Renal cortical epithelial cell (primary cell): Measurements from ENCODE around the gene EFHC1. TPM values are rescaled to one million over a fixed set of nuclear protein-coding genes. Genes with fewer than 3 reads are reported as not detected.

ENCODE experiments used
- DNase-seq: peaks from one replicate; pipeline ENCODE4 v3.0.0-alpha.2; 2011; ENCODE audit warnings: low read depth
- total RNA-seq: library from RNA; depleted of rRNA; stranded (reverse); fragments of >200 nt; gene quantifications from 2 replicates; pipeline ENCODE4 v1.2.3, GENCODE V29; 2014

The EFHC1 gene
- total RNA-seq, 1 donor from 2014 or later: 50.2 TPM

DNA sequence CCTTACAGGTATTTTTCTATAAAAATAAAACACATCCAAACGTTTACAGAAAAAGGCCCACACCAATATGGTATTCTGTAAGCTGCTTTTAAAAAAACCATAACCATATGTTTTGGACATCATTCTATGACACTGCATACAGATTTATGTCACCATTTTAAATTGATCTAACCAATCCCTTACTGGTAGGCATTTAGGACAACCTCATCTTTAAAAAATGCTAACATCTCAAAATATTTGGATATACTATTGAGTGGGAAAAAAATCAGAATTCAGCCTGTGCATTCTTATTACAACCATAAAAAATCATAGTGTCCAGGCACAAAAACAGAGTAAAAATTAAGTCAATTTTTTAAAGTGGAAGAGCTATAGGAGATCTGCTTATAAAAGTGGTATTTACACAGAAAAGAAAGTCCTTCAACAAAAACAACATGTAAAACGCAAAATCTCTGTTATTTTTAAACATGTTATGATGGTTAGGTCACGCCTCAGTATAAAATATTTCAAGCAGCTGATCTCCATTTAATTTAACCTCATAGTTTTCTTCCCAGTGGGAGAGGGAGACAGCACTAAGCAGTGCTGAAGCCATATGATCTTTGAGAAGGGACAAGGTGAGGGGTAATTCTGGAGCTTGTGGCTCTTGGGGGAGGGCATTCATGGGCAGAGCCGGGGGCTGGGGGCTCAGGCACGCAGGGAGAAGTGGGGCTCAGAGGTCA, 135.5 kb downstream of the EFHC1 start:
- DNase-seq: no peak

- no peak for DNase-seq
These were observed 137.5 kb downstream of the EFHC1 start for GRCh38 chr6:52557389-52558265.

GRCh38 chr6:52558266-52559000, 138.3 kb downstream of the EFHC1 start:
- peak; percentile 58 for DNase-seq

- DNase-seq: no peak
These were observed 140.3 kb downstream of the EFHC1 start for GRCh38 chr6:52560462-52560861.

DNA sequence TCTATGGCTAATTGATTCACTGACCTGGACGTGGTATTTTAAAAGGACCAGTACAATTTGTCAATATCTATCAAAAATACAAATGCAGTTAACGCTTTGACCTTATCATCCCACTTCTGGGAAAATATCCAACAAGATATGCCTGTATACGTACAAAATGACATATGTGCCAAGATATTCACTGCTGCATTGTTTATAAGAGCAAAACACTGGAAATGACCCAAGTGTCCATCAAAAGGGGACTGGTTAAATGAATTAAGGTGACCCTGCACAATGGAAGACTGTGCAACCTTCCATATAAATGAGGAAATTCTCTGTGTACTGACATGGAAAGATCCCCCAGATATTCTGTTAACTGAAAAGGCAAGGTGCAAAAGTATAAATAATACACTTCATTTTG, 142.8 kb downstream of the EFHC1 start:
- DNase-seq: no peak

DNA sequence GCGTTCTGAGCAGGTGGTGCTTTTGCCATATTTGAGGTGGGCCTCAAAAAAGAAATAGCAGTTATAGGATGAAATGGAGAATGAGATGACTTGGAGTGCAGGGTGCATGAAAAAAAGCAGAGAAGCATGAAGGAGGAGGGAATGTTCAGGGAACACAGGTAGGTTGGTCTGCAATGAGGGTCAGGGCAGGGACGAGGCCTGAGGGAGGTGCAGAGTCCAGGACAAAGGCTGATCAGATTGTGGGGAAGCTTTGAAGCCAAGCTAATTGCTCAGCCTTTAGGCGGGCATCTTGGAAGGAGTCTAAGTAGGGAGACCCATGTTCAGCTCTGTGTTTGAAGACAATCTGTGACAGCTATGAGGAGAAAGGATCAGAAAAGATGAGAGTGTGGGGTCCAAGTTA, 144.7 kb downstream of the EFHC1 start:
- DNase-seq: no peak

GRCh38 chr6:52566201-52566600, 146.1 kb downstream of the EFHC1 start:
- no peak for DNase-seq

DNA sequence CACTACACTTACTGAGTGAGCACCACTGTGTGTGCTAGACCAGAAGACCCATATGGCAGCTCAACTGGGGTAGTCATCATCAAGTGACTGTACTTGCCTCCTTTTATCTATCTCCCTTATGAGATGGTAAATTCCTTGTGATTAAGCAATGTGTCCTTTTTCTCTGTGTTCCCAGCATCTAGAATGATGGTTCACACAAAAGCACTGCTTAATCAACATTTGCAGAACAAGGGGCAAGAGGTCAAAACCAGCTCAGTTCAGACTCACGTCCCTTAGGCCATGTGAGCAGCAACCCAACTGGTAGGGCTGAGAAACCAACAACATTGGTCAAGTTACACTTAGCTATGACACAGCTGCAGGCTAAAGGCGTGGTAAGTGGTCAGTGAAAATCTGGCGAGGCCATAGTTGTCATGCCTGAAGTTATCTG, 146.7 kb downstream of the EFHC1 start:
- peak; percentile 98 for DNase-seq

GRCh38 chr6:52568320-52568719, 148.2 kb downstream of the EFHC1 start:
- no peak for DNase-seq

DNA sequence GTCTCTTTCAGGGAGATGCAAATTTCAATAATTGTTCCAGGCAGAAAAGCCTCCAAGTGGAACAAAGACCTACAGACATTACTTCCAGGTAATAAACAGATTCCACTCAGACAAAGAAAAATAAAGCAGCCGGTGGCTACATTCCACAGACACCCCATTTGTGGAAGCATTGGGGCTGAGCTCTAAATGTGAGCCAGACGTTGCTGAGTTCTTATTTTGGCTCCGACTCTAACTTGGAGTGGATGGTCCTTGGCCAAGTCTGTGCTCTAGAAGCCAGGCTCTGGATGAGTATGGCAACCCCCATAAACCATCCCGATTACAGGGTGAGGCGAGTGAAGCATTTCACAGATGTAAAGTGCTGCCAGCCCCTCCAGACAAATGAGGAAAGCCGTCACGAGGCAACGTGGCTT, 150.2 kb downstream of the EFHC1 start:
- peak; percentile 54 for DNase-seq

DNA sequence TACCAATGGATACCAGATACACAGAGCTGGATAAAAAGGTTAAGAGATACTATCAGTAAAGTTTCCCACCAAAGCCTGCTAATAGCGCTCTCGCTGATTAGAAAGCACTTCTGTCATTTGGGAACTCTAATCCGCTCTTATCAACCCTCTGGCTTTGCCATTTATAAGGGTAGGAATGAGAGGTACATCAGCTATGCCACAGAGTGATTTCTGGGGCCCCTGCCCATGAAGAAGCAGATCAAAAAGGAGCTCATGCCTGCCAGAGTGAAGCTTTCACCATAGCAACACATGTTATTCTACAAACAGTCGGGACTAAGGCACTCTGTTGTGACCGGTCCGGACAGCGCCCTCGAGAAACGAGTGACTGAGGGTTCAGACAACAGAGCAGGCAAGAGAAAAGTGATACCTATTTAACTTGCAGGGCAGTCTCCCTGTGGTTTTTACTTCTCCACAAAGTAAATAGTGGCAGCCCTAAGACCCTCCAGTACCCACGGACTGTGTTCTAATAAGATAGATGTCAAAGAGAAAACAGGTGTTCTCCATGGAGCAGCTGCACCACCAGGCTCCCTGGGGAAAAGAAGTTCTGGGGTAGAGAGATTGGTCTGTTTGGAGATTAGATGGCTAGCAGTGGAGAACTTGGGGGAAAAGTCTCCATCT, 151.1 kb downstream of the EFHC1 start:
- peak; percentile 57 for DNase-seq

GRCh38 chr6:52572536-52572935, 152.4 kb downstream of the EFHC1 start:
- no peak for DNase-seq

DNA sequence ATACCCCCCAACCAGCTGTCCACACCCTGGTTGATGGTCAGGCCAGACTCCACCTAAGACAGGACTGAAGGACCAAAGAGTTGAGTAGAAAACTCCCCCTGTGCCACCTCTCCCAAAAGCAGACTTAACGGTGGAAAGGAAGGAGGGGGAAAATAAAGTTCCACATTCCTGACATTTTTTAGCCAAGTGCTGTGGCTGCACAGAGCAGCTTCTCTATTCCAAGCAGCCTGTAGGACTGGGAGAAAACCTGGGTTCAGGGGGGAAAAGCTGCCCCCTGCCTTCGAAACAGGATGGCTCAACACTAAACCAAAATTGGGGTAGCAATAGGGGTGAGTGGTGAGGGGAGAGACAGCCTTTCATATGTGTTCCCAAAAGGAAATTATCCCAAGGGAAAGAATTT, 153.2 kb downstream of the EFHC1 start:
- DNase-seq: peak; percentile 62

Other genes starting within 250 kb of the EFHC1 start
- gene IL17A, start 234.0 kb upstream of the EFHC1 start, total RNA-seq: not detected in 2 replicates
- gene IL17F, start 175.8 kb upstream of the EFHC1 start, total RNA-seq: not detected in 2 replicates
- gene MCM3, start 135.6 kb upstream of the EFHC1 start, total RNA-seq: 42.2 and 48.6 TPM in 2 replicates
- gene PAQR8, start 58.2 kb upstream of the EFHC1 start, total RNA-seq: 3.6 and 3.8 TPM in 2 replicates
- gene TRAM2, start 156.7 kb downstream of the EFHC1 start, total RNA-seq: 11.5 and 47.0 TPM in 2 replicates